Muscle layer of colon (tissue), 2 donors: ENCODE data around the gene NR4A1.

Experiments used
- H3K27ac ChIP-seq: one replicate; pipeline ENCODE4 v1.7.0; 2013; ENCODE audit warnings: low read depth, mild to moderate bottlenecking, low read length, moderate library complexity
- H3K27me3 ChIP-seq, 2 donors: one replicate each; pipeline ENCODE4 v1.7.0; 2013; ENCODE audit warnings: low read length in 2 of 2, mild to moderate bottlenecking in 2 of 2; ENCODE audit not compliant: insufficient read depth in 2 of 2, control insufficient read depth in 1 of 2
- H3K36me3 ChIP-seq: one replicate; pipeline ENCODE4 v1.7.0; 2013; ENCODE audit warnings: mild to moderate bottlenecking, low read length; ENCODE audit not compliant: insufficient read depth
- H3K4me1 ChIP-seq: one replicate; pipeline ENCODE4 v1.7.0; 2013; ENCODE audit warnings: mild to moderate bottlenecking, low read length; ENCODE audit not compliant: insufficient read depth
- H3K4me3 ChIP-seq, 2 donors: one replicate each; pipeline ENCODE4 v1.7.0; 2013; ENCODE audit warnings: low read length in 2 of 2, low read depth in 1 of 2, mild to moderate bottlenecking in 1 of 2, moderate library complexity in 1 of 2
- H3K9ac ChIP-seq: one replicate; pipeline ENCODE4 v1.7.0; 2013; ENCODE audit warnings: low read length
- H3K9me3 ChIP-seq: one replicate; pipeline ENCODE4 v1.7.0; 2013; ENCODE audit warnings: mild to moderate bottlenecking, low read length
- donor health status: abdominal sarcoma.
- donor health status: Adenocarcinoma of cecum.

The NR4A1 gene

DNA sequence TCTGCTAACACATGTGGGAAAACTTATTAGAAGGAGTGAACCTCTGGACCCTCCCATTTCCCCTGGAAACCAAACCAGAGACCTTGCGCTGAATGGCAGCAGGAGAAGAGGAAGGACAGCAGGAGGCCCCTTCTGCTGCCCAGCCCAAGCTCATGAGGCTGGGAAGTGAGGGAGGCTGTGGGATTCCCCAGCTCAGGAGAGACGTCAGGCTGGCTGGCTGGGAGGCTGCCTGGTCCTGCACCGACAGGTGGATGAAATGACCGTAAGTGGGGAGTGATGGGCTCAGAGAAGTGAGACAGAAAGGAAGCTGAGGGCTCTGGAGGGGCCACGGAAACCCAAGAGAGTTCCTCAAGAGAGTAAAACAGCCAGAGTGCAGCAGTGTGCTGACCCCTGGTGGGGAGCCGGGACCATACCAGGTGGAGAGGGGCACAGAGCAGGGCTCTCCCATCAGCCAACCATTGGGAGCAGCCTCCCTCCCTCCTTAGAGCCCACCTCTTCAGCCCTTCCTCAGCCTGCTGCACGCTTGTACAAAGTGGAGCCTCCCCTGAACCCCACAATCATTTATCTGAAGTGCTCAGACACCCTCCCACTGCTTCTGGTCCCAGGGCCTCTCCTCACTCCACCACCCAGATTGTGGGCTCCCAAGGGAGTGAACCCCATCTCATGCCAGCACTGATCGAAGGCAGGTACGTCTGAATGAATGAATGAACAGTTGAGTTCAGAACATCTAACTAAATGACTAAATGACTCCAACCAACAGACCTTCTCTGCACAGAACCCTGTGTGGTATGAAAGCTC, 30.5 kb upstream of the NR4A1 start:
- Histone ChIP-seq H3K9ac (no peak overlapping the region), H3K9me3 (no peaks in the 10 kb centered on the region), H3K27me3 (peaks cover 0 to 5% of the 10 kb centered on the region in 2 donors), H3K4me1 (peaks cover 25% of the 10 kb centered on the region), H3K4me3 (no peak overlapping the region), H3K36me3 (no peaks in the 10 kb centered on the region), H3K27ac (no peak overlapping the region)

DNA sequence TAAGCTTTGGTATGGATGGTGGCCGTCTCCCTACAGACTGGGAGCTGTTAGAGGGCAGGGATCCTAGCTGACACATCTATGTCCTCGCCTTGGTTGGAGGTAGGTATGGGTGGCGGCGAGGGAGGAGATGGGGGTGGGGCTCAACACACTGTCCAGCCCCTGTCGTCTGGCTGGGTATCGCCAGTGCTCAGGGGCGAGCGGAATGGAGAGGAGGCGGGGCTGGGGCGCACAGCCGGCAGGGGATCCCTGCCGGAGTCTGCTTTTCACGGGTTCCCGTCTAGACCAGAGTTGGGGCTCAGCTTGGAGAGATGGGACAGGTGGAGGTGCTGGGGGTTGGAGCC, 28.4 kb upstream of the NR4A1 start:
- Histone ChIP-seq H3K4me3 (peak overlapping the region in 1 of 2 donors; percentile 39), H3K36me3 (no peaks in the 10 kb centered on the region), H3K4me1 (peaks cover 45% of the 10 kb centered on the region), H3K27me3 (peaks cover 0 to 5% of the 10 kb centered on the region in 2 donors), H3K9ac (no peak overlapping the region), H3K27ac (no peak overlapping the region), H3K9me3 (no peaks in the 10 kb centered on the region)

DNA sequence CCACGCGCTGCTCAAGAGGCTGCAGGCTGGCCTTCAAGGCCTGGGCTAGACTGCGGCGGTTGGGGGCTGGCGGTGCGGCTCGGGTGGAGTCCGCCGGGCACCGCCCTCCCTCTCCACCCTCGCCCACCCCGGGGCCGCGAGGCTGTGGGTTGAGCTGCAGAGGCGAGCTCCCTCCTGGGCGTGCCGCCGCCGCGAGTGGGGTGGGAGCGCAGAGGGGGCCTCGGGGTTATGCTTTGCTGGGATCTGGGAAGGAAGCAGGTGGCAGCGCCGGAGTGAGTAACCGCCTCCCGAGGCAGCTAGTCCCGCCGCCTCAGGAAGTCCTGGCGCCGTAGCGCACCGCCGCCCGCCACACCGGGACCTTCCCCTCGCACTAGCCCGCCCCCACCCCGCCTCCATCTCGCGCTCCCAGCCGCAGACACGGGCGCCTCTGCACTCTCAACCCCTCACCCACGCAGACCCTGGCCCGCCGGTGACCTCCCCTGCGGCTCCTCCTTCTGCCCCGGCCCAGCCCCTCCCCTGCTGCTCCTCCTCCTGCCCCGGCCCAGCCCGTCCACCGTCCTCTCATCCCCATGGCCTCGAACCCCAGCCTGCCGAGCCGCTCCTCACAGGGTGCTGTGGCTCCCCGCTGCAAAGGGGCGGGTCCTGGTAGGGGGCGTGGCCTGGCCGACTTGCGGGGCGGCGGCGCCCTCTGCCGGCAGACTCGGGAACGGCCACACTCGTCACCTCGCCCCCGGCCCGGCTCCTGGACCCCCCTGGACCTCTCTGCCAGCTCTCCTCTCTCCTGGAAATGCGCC, 27.9 kb upstream of the NR4A1 start:
- Histone ChIP-seq H3K27ac (no peak overlapping the region), H3K27me3 (peaks cover 0 to 5% of the 10 kb centered on the region in 2 donors), H3K4me1 (peaks cover 45% of the 10 kb centered on the region), H3K9ac (no peak overlapping the region), H3K9me3 (no peaks in the 10 kb centered on the region), H3K36me3 (no peaks in the 10 kb centered on the region), H3K4me3 (peak overlapping the region; percentile 39 to 41)

DNA sequence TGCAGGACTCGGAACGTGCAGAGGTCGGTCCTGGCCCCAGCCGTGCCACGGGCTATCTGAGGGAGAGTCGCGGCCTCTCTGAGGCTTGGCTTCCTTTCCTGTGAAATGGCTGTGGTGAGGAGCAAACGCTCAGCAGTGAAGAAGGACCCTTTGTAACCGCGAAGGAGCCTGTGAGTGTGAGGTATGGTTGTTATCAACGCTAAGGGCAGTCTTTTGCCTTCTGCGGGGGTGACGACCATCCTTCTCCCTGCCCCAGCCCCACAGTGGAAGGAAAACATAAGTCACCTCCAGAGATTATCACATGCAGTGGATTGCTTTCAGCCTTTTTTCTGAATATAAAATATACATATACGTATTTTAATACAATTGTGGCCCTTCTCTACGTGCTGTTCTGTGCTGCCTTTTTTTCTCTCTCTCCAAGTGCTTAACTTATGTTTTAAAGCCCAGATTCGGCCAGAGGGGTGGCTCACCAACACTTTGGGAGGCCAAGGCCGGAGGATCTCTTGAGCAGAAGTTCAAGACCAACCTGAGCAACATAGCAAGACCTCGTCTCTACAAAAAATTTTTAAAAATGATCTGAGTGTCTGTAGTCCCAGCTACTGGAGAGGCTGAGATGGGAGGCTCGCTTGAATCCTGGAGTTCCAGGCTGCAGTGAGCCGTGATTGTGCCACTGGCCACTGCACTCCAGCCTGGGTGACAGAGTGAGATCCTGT, 27.1 kb upstream of the NR4A1 start:
- no peaks in the 10 kb centered on the region for H3K36me3 ChIP-seq
- peaks cover 0 to 5% of the 10 kb centered on the region in 2 donors for H3K27me3 ChIP-seq
- no peaks in the 10 kb centered on the region for H3K9me3 ChIP-seq
- H3K9ac ChIP-seq: no peak overlapping the region
- H3K4me3 ChIP-seq: peak overlapping the region; percentile 39 to 41
- peaks cover 45% of the 10 kb centered on the region for H3K4me1 ChIP-seq
- no peak overlapping the region for H3K27ac ChIP-seq

DNA sequence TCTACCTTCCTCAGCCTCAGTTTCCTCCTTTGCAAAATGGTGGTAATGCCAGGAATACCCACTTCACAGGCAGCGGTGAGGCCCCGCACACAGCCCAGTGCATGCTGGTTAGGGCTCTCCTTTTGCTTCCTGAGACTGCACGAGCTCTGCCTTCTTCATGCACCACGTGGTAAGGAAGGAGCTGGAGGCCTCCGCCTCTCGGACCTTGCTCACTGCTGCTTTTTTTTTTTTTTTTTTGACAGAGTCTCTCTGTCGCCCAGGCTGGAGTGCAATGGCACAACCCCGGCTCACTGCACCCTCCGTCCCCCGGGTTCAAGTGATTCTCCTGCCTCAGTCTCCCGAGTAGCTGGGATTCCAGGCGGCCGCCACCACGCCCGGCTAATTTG, 26.4 kb upstream of the NR4A1 start:
- Histone ChIP-seq H3K27ac (no peak overlapping the region), H3K4me1 (peaks cover 49% of the 10 kb centered on the region)

DNA sequence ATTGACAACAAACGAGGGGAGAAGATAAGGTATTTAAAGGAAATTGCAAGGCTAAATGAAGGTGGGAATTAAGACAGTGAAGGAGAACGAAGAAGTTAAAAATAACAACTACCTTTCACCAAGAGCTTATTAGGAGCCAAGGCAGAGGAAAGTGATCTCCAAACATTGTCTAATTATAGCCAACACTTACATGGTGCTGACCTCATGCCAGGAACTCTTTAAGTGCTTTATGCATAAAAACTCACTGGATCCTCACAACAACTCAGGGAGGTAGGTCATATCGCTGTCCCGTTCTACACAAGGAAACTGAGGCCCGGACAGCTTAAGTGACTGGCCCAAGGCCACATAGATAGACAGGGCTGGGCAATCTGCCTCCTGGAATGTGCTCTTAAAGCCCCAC, 25.0 kb upstream of the NR4A1 start:
- Histone ChIP-seq H3K9ac (peak overlapping the region; percentile 25), H3K4me1 (peaks cover 51% of the 10 kb centered on the region), H3K27ac (peak overlapping the region; percentile 72), H3K27me3 (peaks cover 0 to 5% of the 10 kb centered on the region in 2 donors), H3K4me3 (peak overlapping the region; percentile 17 to 34), H3K36me3 (no peaks in the 10 kb centered on the region), H3K9me3 (no peaks in the 10 kb centered on the region)

More for the DNA sequence above, 26.4 kb upstream of the NR4A1 start:
- Histone ChIP-seq H3K9me3 (no peaks in the 10 kb centered on the region), H3K4me3 (peak overlapping the region in 1 of 2 donors; percentile 34), H3K27me3 (peaks cover 0 to 5% of the 10 kb centered on the region in 2 donors), H3K9ac (peak overlapping the region; percentile 25), H3K36me3 (no peaks in the 10 kb centered on the region)

DNA sequence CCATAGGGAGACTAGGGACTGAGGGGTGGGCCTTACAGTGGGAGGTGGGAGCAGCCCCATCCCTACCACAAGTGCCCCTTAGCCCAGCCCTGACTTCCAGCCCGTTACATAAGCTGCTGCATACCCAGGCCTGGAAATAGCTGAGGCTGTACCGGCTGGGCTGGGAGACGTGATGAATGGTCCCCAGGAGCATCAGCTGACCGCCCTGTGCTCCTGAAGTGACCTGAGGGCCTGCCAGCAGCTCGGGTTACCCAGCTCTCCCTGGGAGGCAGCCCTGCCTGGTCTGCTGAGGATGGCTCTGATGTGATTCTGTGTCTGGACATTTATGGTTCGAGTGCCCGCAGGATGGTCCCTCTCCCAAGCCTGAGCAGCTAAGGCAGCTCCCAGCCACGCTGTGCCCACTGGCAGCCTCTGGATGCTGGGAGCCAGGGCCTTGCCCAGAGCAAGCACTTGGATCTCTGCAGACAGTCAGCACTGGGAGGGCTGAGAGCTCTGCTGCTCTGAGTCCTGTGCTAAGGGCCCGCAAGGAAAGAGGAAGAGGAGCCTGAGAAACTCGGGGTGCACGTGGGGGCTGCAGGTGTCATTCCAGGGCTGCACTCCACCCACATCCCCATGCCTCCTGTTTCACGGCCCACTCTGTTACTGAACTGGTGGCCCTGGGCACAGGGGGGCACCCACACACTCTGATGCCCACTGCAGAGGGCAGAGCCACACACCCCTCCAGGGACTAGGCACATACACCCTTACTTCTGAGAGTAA, 24.0 kb upstream of the NR4A1 start:
- Histone ChIP-seq H3K4me1 (peaks cover 57% of the 10 kb centered on the region), H3K4me3 (no peak overlapping the region), H3K9me3 (no peaks in the 10 kb centered on the region), H3K9ac (peak overlapping the region; percentile 25), H3K36me3 (no peaks in the 10 kb centered on the region), H3K27ac (peak overlapping the region; percentile 72), H3K27me3 (peaks cover 0 to 5% of the 10 kb centered on the region in 2 donors)

DNA sequence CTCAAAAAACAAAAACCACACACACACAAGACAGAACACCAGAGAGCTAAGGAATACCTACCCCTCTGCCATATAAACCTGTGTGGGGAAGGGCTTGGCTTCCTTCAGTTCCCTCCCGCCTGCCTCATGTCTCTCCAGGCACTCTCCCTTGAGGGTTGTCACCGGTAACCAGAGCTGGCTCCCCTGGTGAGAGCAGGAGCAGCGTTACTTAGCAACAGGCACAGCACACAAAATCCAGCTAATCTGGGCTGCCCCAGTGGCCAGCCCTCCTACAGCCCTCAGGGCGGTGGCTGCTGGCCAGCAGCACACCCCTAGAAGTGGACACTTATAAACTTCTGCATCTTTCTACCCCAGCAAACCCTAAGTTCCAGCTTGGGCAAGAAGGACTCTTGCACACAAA, 21.6 kb upstream of the NR4A1 start:
- no peak overlapping the region for H3K9ac ChIP-seq
- H3K4me3 ChIP-seq: no peak overlapping the region
- no peak overlapping the region for H3K27ac ChIP-seq
- peaks cover 54% of the 10 kb centered on the region for H3K4me1 ChIP-seq
- H3K36me3 ChIP-seq: no peaks in the 10 kb centered on the region
- no peaks in the 10 kb centered on the region for H3K27me3 ChIP-seq
- no peaks in the 10 kb centered on the region for H3K9me3 ChIP-seq

DNA sequence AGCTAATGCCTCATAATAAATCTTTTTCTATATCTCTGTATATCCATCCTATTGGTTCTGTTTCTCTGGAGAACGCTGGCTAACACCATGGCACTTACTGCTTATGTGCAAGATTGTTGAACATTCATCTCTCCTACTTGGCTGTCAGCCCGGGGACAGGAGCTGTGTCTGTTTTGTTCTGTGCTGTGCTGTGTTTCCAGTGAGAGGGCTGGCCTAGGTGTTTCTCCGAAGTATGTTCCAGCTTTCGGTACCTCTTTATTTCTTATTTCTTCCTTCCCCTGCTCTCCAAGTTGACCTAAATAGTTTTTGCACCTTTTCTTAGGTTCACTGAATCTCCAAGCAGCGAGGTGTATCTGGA, 18.8 kb upstream of the NR4A1 start:
- Histone ChIP-seq H3K4me1 (peaks cover 35% of the 10 kb centered on the region), H3K27me3 (no peaks in the 10 kb centered on the region), H3K4me3 (peak overlapping the region in 1 of 2 donors; percentile 55), H3K9ac (peak overlapping the region; percentile 51), H3K36me3 (no peaks in the 10 kb centered on the region), H3K27ac (peak overlapping the region; percentile 43), H3K9me3 (no peaks in the 10 kb centered on the region)

DNA sequence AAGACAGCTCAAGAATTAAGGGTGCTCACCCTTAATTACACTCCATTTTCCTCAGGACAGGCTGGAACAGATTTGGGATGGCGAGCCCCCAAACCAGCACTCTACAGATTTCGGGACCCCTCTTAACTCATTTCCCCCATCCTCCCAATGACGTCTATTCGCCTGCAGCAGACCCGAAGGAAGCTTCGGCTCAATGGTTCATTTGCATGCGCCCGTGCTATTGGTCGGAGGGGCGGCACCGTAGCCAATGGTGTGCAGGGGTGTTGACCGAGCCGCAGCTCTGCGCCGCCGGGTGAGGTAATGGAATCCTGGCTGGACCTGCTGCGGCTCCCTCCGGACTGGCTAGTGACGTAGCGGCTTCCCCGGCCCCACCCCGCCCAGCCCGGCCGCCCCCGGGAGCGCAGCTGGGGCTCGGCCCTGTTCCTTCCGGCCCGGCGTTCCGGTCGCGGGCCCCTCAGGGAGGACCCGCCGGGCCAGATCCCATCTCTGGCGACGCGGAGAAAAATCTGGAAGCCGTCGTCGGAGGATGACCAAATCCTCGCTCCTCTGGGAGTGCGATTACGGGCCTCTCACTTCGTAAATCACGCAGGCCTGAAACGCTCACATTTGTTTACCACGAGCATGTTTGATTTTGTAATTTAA, 18.3 kb upstream of the NR4A1 start:
- H3K4me1 ChIP-seq: peaks cover 32% of the 10 kb centered on the region
- H3K36me3 ChIP-seq: no peaks in the 10 kb centered on the region
- peak overlapping the region; percentile 58 for H3K9ac ChIP-seq
- no peaks in the 10 kb centered on the region for H3K27me3 ChIP-seq
- H3K27ac ChIP-seq: peak overlapping the region; percentile 94
- H3K9me3 ChIP-seq: no peaks in the 10 kb centered on the region
- peak overlapping the region; percentile 31 to 55 for H3K4me3 ChIP-seq
